Esophagus muscularis mucosa (tissue), 3 donors: ENCODE data around the gene IGLL5.

ENCODE experiments used
- EP300 ChIP-seq: sonication (generic); formaldehyde crosslinking; IDR thresholded peaks from one replicate; pipeline ENCODE4 v1.6.1; 2017; ENCODE audit warnings: antibody characterized with exemption
- TF ChIP-seq, protein P1 (sequence below), 3 experiments: fragments of 200-600 bp in 2 of 3; fragments of 450-650 bp in 1 of 3; sonication (generic) in 2 of 3; IDR thresholded peaks; one replicate each; pipeline ENCODE4 v1.5.1; 2017 to 2019; ENCODE audit warnings: antibody characterized with exemption in 3 of 3, mild to moderate bottlenecking in 2 of 3, moderate library complexity in 1 of 3

- TF ChIP-seq EP300 = no peak
- TF ChIP-seq, protein P1, sequence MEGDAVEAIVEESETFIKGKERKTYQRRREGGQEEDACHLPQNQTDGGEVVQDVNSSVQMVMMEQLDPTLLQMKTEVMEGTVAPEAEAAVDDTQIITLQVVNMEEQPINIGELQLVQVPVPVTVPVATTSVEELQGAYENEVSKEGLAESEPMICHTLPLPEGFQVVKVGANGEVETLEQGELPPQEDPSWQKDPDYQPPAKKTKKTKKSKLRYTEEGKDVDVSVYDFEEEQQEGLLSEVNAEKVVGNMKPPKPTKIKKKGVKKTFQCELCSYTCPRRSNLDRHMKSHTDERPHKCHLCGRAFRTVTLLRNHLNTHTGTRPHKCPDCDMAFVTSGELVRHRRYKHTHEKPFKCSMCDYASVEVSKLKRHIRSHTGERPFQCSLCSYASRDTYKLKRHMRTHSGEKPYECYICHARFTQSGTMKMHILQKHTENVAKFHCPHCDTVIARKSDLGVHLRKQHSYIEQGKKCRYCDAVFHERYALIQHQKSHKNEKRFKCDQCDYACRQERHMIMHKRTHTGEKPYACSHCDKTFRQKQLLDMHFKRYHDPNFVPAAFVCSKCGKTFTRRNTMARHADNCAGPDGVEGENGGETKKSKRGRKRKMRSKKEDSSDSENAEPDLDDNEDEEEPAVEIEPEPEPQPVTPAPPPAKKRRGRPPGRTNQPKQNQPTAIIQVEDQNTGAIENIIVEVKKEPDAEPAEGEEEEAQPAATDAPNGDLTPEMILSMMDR (IDR thresholded peaks at IDR 0.05) = no peak
Observed at GRCh38 chr22:22878801-22879674, 8.6 kb upstream of the IGLL5 start.
